ENCODE data around the gene BSN. TPM values are rescaled to one million over a fixed set of nuclear protein-coding genes. Genes with fewer than 3 reads are reported as not detected.

The BSN gene
- total and polyA plus RNA-seq, 2 experiments from 2014 or later, result 0.50 to 5.1 TPM

- TF ChIP-seq, protein P1, sequence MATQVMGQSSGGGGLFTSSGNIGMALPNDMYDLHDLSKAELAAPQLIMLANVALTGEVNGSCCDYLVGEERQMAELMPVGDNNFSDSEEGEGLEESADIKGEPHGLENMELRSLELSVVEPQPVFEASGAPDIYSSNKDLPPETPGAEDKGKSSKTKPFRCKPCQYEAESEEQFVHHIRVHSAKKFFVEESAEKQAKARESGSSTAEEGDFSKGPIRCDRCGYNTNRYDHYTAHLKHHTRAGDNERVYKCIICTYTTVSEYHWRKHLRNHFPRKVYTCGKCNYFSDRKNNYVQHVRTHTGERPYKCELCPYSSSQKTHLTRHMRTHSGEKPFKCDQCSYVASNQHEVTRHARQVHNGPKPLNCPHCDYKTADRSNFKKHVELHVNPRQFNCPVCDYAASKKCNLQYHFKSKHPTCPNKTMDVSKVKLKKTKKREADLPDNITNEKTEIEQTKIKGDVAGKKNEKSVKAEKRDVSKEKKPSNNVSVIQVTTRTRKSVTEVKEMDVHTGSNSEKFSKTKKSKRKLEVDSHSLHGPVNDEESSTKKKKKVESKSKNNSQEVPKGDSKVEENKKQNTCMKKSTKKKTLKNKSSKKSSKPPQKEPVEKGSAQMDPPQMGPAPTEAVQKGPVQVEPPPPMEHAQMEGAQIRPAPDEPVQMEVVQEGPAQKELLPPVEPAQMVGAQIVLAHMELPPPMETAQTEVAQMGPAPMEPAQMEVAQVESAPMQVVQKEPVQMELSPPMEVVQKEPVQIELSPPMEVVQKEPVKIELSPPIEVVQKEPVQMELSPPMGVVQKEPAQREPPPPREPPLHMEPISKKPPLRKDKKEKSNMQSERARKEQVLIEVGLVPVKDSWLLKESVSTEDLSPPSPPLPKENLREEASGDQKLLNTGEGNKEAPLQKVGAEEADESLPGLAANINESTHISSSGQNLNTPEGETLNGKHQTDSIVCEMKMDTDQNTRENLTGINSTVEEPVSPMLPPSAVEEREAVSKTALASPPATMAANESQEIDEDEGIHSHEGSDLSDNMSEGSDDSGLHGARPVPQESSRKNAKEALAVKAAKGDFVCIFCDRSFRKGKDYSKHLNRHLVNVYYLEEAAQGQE (IDR thresholded peaks at IDR 0.05; ENCODE audit: unreplicated experiment), result no peak
- TF ChIP-seq ZNF114 (CRISPR knock-in tag; IDR thresholded peaks at IDR 0.05), result no peak
- TF ChIP-seq POLR2AphosphoS5 (IDR thresholded peaks at IDR 0.05; ENCODE audit: low read depth), result no peak
- TF ChIP-seq, protein P2, sequence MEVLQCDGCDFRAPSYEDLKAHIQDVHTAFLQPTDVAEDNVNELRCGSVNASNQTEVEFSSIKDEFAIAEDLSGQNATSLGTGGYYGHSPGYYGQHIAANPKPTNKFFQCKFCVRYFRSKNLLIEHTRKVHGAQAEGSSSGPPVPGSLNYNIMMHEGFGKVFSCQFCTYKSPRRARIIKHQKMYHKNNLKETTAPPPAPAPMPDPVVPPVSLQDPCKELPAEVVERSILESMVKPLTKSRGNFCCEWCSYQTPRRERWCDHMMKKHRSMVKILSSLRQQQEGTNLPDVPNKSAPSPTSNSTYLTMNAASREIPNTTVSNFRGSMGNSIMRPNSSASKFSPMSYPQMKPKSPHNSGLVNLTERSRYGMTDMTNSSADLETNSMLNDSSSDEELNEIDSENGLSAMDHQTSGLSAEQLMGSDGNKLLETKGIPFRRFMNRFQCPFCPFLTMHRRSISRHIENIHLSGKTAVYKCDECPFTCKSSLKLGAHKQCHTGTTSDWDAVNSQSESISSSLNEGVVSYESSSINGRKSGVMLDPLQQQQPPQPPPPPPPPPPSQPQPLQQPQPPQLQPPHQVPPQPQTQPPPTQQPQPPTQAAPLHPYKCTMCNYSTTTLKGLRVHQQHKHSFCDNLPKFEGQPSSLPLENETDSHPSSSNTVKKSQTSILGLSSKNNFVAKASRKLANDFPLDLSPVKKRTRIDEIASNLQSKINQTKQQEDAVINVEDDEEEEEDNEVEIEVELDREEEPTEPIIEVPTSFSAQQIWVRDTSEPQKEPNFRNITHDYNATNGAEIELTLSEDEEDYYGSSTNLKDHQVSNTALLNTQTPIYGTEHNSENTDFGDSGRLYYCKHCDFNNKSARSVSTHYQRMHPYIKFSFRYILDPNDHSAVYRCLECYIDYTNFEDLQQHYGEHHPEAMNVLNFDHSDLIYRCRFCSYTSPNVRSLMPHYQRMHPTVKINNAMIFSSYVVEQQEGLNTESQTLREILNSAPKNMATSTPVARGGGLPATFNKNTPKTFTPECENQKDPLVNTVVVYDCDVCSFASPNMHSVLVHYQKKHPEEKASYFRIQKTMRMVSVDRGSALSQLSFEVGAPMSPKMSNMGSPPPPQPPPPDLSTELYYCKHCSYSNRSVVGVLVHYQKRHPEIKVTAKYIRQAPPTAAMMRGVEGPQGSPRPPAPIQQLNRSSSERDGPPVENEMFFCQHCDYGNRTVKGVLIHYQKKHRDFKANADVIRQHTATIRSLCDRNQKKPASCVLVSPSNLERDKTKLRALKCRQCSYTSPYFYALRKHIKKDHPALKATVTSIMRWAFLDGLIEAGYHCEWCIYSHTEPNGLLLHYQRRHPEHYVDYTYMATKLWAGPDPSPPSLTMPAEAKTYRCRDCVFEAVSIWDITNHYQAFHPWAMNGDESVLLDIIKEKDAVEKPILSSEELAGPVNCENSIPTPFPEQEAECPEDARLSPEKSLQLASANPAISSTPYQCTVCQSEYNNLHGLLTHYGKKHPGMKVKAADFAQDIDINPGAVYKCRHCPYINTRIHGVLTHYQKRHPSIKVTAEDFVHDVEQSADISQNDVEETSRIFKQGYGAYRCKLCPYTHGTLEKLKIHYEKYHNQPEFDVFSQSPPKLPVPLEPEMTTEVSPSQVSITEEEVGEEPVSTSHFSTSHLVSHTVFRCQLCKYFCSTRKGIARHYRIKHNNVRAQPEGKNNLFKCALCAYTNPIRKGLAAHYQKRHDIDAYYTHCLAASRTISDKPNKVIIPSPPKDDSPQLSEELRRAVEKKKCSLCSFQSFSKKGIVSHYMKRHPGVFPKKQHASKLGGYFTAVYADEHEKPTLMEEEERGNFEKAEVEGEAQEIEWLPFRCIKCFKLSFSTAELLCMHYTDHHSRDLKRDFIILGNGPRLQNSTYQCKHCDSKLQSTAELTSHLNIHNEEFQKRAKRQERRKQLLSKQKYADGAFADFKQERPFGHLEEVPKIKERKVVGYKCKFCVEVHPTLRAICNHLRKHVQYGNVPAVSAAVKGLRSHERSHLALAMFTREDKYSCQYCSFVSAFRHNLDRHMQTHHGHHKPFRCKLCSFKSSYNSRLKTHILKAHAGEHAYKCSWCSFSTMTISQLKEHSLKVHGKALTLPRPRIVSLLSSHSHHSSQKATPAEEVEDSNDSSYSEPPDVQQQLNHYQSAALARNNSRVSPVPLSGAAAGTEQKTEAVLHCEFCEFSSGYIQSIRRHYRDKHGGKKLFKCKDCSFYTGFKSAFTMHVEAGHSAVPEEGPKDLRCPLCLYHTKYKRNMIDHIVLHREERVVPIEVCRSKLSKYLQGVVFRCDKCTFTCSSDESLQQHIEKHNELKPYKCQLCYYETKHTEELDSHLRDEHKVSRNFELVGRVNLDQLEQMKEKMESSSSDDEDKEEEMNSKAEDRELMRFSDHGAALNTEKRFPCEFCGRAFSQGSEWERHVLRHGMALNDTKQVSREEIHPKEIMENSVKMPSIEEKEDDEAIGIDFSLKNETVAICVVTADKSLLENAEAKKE (CRISPR knock-in tag; IDR thresholded peaks at IDR 0.05), result no peak
Observed at GRCh38 chr3:49611291-49611690, 57.0 kb downstream of the BSN start (continued).

- no peak overlapping the region for H3K4me3 Mint-ChIP-seq
- TF ChIP-seq JUNB (IDR thresholded peaks at IDR 0.05; ENCODE audit: unreplicated experiment) (no peak), STAT1 (IDR thresholded peaks at IDR 0.05; ENCODE audit: unreplicated experiment) (no peak), CTCF (conservative IDR thresholded peaks at IDR 0.05; ENCODE audit: low read depth in 2 of 2) (no peak), ZNF331 (CRISPR knock-in tag; IDR thresholded peaks at IDR 0.05; ENCODE audit: low read depth) (no peak), ZNF114 (CRISPR knock-in tag; IDR thresholded peaks at IDR 0.05) (no peak), CREB1 (CRISPR knock-in tag; IDR thresholded peaks at IDR 0.05; ENCODE audit: low read depth) (no peak), NANOG (IDR thresholded peaks at IDR 0.05; ENCODE audit: borderline replicate concordance) (no peak)
- TF ChIP-seq, protein P3, sequence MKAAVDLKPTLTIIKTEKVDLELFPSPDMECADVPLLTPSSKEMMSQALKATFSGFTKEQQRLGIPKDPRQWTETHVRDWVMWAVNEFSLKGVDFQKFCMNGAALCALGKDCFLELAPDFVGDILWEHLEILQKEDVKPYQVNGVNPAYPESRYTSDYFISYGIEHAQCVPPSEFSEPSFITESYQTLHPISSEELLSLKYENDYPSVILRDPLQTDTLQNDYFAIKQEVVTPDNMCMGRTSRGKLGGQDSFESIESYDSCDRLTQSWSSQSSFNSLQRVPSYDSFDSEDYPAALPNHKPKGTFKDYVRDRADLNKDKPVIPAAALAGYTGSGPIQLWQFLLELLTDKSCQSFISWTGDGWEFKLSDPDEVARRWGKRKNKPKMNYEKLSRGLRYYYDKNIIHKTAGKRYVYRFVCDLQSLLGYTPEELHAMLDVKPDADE (IDR thresholded peaks at IDR 0.05), result no peak
Observed at GRCh38 chr3:49611719-49612118, 57.4 kb downstream of the BSN start.

More at GRCh38 chr3:49611719-49612118, 57.4 kb downstream of the BSN start:
- peaks cover 9% of the 10 kb centered on the region for H3K4me1 ChIP-seq (ENCODE audit: insufficient read depth)
- no peaks in the 10 kb centered on the region for H3K79me2 ChIP-seq (replicated peaks; ENCODE audit: insufficient read depth)
- Mint-ChIP-seq H3K36me3 (ENCODE audit: low read depth) (no peaks in the 10 kb centered on the region), H3K27ac (no peak overlapping the region), H3K27me3 (ENCODE audit: insufficient read depth, low read depth, poor library complexity) (peaks cover 2% of the 10 kb centered on the region), H3K9me3 (peaks cover 7% of the 10 kb centered on the region; the same call in 1 of the 3 replicates), H3K4me1 (peaks cover 11% of the 10 kb centered on the region)
- no peak for DNase-seq (ENCODE audit: low spot score)
- no peak overlapping the region for H3K4me3 ChIP-seq
- no peak overlapping the region for H2AFZ ChIP-seq
- no peaks in the 10 kb centered on the region; the same call in 1 of the 2 replicates for H3K9me2 ChIP-seq (ENCODE audit: insufficient read depth)
- H3K36me3 ChIP-seq (ENCODE audit: insufficient read depth), result no peaks in the 10 kb centered on the region
- H3K4me2 ChIP-seq, result no peak overlapping the region
- no peak for ATAC-seq
- H3K27me3 ChIP-seq (ENCODE audit: insufficient read depth), result no peaks in the 10 kb centered on the region
- H4K20me1 ChIP-seq (replicated peaks; ENCODE audit: insufficient read depth), result no peaks in the 10 kb centered on the region; the same call in 1 of the 2 replicates
- 0 out of 2 replicates have a peak, but pooled peaks cover 3% of the 10 kb centered on the region for H3F3A ChIP-seq (replicated peaks; ENCODE audit: low read depth)
- H3K27ac ChIP-seq (ENCODE audit: low read depth), result no peak overlapping the region
